AG10803 (cell line): ENCODE results near the gene SLC43A2.
A peak's percentile ranks its signal among the peaks of the same experiment; 100 is the strongest.
"Not testable (repeated sequence)": the region's sequence is repeated elsewhere in the genome, so short reads cannot be mapped to it uniquely, and the experiment has no call there.

ENCODE experiments used
- DNase-seq: peaks from one replicate; pipeline ENCODE4 v3.0.0; 2010; ENCODE audit warnings: low read depth
- H3K4me3 ChIP-seq: 2 replicates; pipeline ENCODE4 v1.5.1; 2011; ENCODE audit warnings: mild to moderate bottlenecking, low read length, control low read depth
- TF ChIP-seq, protein P1 (sequence below): conservative IDR thresholded peaks from 2 replicates; pipeline ENCODE4 v1.5.1; 2011; ENCODE audit warnings: mild to moderate bottlenecking, low read length, control low read depth, inconsistent platforms

Gene SLC43A2

DNA sequence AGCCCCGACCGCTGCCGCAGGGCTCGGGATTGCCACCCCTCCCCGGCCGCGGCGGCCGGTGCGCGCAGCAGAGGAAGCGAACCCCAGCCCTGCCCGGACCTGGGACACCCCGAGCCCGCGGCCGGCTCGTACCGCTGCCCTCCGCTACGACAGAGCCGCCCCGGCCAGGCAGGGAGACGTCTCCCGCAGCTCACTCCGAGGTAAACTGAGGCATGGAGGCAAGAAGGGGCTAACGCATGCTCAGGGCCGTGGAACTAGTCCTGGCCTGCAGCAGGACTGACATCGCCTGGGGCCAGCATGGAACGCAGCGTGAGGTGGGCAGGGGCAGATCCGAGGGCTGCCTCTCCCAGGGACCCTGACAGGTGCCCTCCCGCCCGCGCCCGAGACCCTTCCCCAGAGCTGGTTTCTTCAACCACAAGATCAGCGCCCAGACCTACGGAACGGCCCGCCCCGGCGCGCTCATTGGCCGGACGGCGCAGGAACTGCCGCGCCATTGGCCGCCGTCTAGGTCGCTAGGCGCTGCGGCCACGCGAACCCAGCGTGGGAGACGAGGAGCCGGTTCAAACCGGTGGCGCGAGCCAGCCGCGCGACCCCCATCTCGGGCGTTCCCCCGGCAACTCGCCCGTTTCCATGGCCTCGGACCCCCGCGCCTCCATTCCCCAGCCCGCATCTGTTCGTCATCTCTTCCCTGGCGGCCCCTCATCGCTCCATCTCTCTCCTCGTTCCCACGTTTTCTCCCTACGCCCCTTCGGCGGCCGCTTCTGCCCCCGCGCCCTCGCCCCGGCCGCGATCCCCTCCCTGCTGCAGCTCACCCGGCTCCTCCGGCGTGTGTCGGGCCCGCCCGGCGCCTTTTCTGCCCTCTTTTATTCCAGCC, at the start of gene SLC43A2:
SLC43A2 (minus strand) TSS at position 853 of the 874 bp plus-strand sequence. CDS start 960 bp downstream, outside the sequence.
- peak within 1 kb of the TSS; percentile 86 for H3K4me3 ChIP-seq
- TF ChIP-seq, protein P1, sequence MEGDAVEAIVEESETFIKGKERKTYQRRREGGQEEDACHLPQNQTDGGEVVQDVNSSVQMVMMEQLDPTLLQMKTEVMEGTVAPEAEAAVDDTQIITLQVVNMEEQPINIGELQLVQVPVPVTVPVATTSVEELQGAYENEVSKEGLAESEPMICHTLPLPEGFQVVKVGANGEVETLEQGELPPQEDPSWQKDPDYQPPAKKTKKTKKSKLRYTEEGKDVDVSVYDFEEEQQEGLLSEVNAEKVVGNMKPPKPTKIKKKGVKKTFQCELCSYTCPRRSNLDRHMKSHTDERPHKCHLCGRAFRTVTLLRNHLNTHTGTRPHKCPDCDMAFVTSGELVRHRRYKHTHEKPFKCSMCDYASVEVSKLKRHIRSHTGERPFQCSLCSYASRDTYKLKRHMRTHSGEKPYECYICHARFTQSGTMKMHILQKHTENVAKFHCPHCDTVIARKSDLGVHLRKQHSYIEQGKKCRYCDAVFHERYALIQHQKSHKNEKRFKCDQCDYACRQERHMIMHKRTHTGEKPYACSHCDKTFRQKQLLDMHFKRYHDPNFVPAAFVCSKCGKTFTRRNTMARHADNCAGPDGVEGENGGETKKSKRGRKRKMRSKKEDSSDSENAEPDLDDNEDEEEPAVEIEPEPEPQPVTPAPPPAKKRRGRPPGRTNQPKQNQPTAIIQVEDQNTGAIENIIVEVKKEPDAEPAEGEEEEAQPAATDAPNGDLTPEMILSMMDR, result no peak
- peak; percentile 70 for DNase-seq

DNA sequence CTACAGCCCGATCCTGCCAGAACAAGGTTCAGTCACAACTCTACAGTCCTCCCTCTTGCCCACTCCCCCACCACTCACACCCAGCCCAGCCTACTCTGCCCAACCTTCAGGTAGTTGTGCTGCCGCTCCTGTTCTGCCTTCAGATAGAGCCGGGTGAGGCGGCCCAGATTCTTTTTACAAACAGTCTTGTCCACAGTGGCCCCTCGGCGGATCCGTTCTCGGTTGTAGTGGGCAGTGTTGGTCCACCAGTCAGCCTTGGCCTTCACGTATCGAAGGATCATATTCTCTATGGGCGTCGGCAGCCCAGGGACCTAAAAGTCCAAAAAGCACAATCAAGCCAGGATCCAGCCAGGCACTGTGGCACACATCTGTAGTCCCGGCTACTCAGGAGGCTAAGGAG, 47.8 kb upstream of the SLC43A2 start:
- no peak overlapping the region for H3K4me3 ChIP-seq
- TF ChIP-seq, protein P1, result no peak
- DNase-seq, result no peak

DNA sequence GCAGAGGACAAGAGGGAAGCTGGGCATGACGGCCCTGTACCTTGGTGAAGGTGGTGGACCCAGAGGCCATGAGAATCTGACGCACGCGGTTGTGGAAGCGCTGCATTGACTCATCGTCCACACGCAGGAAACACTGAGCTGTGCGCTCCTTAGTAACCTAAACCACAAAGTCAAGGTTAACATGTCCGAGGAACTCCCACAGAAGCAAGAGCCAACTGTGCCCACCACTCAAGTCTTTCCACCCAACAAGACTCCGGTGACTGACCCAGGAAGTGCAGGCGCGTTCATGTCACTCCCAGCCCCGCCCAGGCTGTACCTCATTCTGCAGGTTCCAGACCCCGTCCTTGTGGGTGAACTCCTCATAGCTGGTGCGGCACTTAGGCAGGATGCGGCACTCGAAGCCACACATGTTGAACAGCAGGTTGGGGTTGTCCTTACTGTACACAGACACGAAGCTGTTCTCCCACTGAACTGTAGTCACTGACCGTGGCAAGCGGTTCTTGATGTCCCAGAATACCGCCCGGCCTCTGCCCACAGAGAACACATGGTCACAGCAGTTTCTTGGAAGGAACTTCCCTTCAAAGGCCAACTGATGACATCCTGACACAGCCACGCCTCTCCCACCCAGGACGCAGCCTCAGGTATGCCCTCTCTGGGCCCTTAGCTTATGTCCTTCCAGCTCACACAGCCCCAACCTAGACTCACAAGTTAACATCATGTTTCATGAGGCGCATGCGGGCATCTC, 44.6 kb upstream of the SLC43A2 start:
- TF ChIP-seq, protein P1, result no peak
- no peak for DNase-seq
- no peak overlapping the region for H3K4me3 ChIP-seq

DNA sequence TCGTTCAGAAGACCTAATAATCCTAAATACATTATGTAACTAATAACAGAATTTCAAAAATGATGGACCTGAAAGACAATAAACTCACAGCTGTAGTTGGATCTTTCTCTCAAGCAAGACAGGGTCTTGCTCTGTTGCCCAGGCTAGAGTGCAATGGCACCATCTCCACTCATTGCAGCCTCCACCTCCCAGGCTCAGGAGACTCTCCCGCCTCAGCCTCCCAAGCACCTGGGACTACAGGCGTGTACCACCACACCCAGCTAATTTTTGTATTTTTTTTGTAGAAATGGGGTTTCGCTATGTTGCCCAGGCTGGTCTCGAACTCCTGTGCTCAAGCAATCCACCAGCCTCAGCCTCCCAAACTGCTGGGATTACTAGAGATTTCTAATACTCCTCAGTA, 35.3 kb upstream of the SLC43A2 start:
- H3K4me3 ChIP-seq, DNase-seq: not testable (repeated sequence)

DNA sequence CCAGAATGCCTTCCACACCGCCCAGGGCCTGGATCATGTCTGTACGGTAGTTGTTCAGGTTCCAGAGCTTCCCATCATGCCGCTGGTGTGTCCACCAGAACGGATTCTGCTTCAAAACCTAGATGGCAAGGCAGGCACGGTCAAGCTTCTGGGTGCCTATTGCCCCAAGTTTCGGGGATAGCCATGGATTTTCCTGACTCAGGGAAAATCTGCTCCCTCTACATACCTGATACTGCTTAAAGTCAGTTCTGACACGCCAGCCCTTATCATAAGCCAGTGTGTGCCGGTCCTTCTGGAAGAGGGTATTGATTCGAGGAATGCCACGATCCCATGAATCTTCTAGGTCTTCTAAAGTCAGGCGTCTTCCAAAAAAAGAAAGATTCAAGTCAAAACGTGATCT, 32.4 kb upstream of the SLC43A2 start:
- TF ChIP-seq, protein P1, result no peak
- no peak overlapping the region for H3K4me3 ChIP-seq
- DNase-seq, result no peak

DNA sequence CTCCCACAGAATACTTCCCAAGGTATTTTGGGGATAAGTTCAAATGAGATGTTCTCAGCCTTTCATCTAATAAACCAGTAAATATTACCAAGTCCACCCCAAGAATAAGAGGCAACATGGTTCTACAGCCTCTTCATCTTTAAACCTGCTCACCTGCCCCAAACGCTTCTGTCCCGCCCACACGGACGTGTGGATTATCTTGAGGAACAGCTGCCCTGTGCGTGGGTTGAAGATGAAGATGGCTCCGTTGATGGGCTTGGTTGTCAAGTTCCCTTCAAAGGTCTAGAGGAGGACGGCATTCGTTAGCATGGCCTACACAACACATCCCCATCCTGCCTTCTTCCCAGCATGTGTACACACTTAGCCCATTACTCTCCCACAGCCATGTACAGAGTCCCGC, 29.5 kb upstream of the SLC43A2 start:
- TF ChIP-seq, protein P1, result no peak
- no peak overlapping the region for H3K4me3 ChIP-seq
- no peak for DNase-seq

DNA sequence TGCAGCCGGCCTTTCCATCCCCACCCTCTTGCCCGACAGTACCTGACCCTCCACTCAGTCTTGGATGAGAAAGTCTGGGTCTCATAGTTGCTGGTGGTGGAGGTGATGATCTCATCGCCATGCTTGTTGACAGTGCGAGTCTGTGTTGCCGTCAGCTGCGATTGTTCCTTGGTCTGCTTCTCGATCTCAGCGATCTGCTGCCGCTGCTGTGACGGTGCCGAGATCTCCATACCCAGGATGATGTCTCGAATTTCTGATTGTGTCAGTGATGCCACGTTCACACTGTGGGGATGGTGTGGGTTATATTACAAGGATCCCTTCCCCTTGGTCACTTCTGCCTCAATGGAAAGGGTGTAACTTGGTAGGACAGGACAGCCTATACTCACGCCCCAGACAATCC, 25.1 kb upstream of the SLC43A2 start:
- TF ChIP-seq, protein P1, result no peak
- H3K4me3 ChIP-seq, result no peak overlapping the region
- DNase-seq, result no peak

DNA sequence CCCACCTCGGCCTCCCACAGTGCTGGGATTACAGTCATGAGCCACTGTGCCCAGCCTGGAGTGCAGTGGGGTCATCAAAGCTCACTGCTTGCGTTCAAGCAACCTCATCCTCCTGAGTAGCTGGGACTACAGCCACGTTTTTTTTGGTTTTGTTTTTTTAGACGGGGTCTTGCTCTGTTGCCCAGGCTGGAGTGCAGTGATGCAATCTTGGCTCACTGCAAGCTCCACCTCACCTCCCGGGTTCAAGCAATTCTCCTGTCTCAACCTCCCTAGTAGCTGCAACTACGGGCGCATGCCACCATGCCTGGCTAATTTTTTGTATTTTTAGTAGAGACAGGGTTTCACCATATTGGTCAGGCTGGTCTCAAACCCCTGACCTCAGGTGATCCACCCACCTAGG, 24.2 kb upstream of the SLC43A2 start:
- not testable (repeated sequence) for H3K4me3 ChIP-seq, DNase-seq
